CD4-positive, alpha-beta T cell treated with Interleukin-4 for 1 hour (primary cell): ENCODE data around the gene WDR89.
"Not testable (repeated sequence)": the region's sequence is repeated elsewhere in the genome, so short reads cannot be mapped to it uniquely, and the experiment has no call there.

ENCODE experiments used
- DNase-seq, 2 donors: peaks; one replicate each; pipeline ENCODE4 v3.0.0-alpha.2; 2020 to 2022

Gene WDR89

GRCh38 chr14:63594455-63595372 lies 47.0 kb downstream of the WDR89 start:
- DNase-seq, result no peak

GRCh38 chr14:63583046-63583445 lies 58.6 kb downstream of the WDR89 start:
- DNase-seq, result not testable (repeated sequence)

- no peak for DNase-seq
These were observed 60.2 kb downstream of the WDR89 start for GRCh38 chr14:63581491-63581890.

- DNase-seq, result no peak
These were observed 63.4 kb downstream of the WDR89 start for GRCh38 chr14:63578300-63578699.

GRCh38 chr14:63573581-63573980 lies 68.1 kb downstream of the WDR89 start:
- no peak for DNase-seq

- DNase-seq, result no peak
These were observed 76.2 kb downstream of the WDR89 start for GRCh38 chr14:63565448-63565847.

- no peak for DNase-seq
These were observed 77.4 kb downstream of the WDR89 start for GRCh38 chr14:63564318-63564717.

- no peak for DNase-seq
These were observed 78.2 kb downstream of the WDR89 start for GRCh38 chr14:63563370-63564026.

- DNase-seq, result no peak
These were observed 79.3 kb downstream of the WDR89 start for GRCh38 chr14:63562405-63562804.

GRCh38 chr14:63555572-63555971 lies 86.1 kb downstream of the WDR89 start:
- DNase-seq, result no peak

- DNase-seq, result no peak
These were observed 90.3 kb downstream of the WDR89 start for GRCh38 chr14:63551332-63551731.

- DNase-seq, result no peak
These were observed 93.8 kb downstream of the WDR89 start for GRCh38 chr14:63547798-63548335.
